CD4-positive, CD25-positive, alpha-beta regulatory T cell (primary cell): ENCODE data around the gene TEAD2. TPM values are rescaled to one million over a fixed set of nuclear protein-coding genes. Genes with fewer than 3 reads are reported as not detected.

Source experiments
- ATAC-seq, 2 donors: fragments of 150-1000 bp; cut with Tn5 transposase; one replicate each; pipeline ENCODE4 v1.10.0; 2021; ENCODE audit warnings: low read depth in 2 of 2, moderate number of reproducible peaks in 2 of 2, moderate library complexity in 1 of 2
- DNase-seq, 3 donors: peaks; one replicate each; pipeline versions ENCODE4 v3.0.0 to v3.0.0-alpha.2; 2012 to 2022; ENCODE audit warnings: mixed read lengths in 1 of 3
- H3K27ac ChIP-seq: one replicate; pipeline ENCODE4 v1.7.0; 2013; ENCODE audit warnings: mild to moderate bottlenecking, low read length; ENCODE audit not compliant: insufficient read depth, poor library complexity, severe bottlenecking
- H3K27me3 ChIP-seq: one replicate; pipeline ENCODE4 v1.7.0; 2013; ENCODE audit warnings: low read length; ENCODE audit not compliant: control insufficient read depth, insufficient read depth
- H3K36me3 ChIP-seq: one replicate; pipeline ENCODE4 v1.7.0; 2013; ENCODE audit warnings: mild to moderate bottlenecking, low read length, moderate library complexity; ENCODE audit not compliant: control insufficient read depth, insufficient read depth
- H3K4me1 ChIP-seq: 2 replicates; pipeline ENCODE4 v1.7.0; 2013; ENCODE audit warnings: mild to moderate bottlenecking, low read length; ENCODE audit not compliant: insufficient read depth, control insufficient read depth, poor library complexity, severe bottlenecking
- H3K4me3 ChIP-seq: one replicate; pipeline ENCODE4 v1.7.0; 2013; ENCODE audit warnings: low read depth, mild to moderate bottlenecking, low read length, moderate library complexity
- H3K9me3 ChIP-seq, 2 experiments: 1 replicate in 1 of 2; 2 replicates in 1 of 2; pipeline ENCODE4 v1.7.0; 2013; ENCODE audit warnings: low read length in 2 of 2, mild to moderate bottlenecking in 1 of 2, moderate library complexity in 1 of 2; ENCODE audit not compliant: control insufficient read depth in 2 of 2
- H3K27ac Mint-ChIP-seq, 3 donors: one replicate each; pipeline ENCODE4 v1.8.0; 2020 to 2022; ENCODE audit warnings: mild to moderate bottlenecking in 3 of 3, mixed read lengths in 3 of 3, moderate library complexity in 2 of 3
- H3K27me3 Mint-ChIP-seq: one replicate; pipeline ENCODE4 v1.8.0; 2022; ENCODE audit warnings: mild to moderate bottlenecking, mixed read lengths
- H3K36me3 Mint-ChIP-seq: one replicate; pipeline ENCODE4 v1.8.0; 2020; ENCODE audit warnings: mixed read lengths
- H3K4me1 Mint-ChIP-seq, 4 donors: one replicate each; pipeline ENCODE4 v1.8.0; 2020 to 2022; ENCODE audit warnings: mixed read lengths in 4 of 4, mild to moderate bottlenecking in 1 of 4
- H3K4me3 Mint-ChIP-seq, 4 donors: one replicate each; pipeline ENCODE4 v1.8.0; 2020 to 2022; ENCODE audit warnings: mild to moderate bottlenecking in 4 of 4, mixed read lengths in 4 of 4, moderate library complexity in 3 of 4
- H3K9me3 Mint-ChIP-seq, 7 donors: one replicate each; pipeline ENCODE4 v1.8.0; 2020 to 2022; ENCODE audit warnings: mixed read lengths in 7 of 7, mild to moderate bottlenecking in 3 of 7, moderate library complexity in 2 of 7
- polyA plus RNA-seq, 4 donors: library from polyadenylated mRNA; unstranded; fragments of 300-500 nt; fragmentation: Illumina TruSeq; gene quantifications; one replicate each; pipeline ENCODE4 v1.2.3, GENCODE V29; 2021
- total RNA-seq: library from RNA; stranded (reverse); gene quantifications from one replicate; pipeline ENCODE4 v1.2.3, GENCODE V29; 2022

The TEAD2 gene
- total and polyA plus RNA-seq, 5 donors from 2014 or later = not detected

- Histone ChIP-seq H3K9me3 (no peaks in the 10 kb centered on the region), H3K27ac (no peak overlapping the region), H3K4me3 (no peak overlapping the region), H3K27me3 (no peaks in the 10 kb centered on the region), H3K4me1 (peaks cover 8% of the 10 kb centered on the region), H3K36me3 (no peaks in the 10 kb centered on the region)
- ATAC-seq = no peak
- H3K4me1 Mint-ChIP-seq = peaks cover 0 to 26% (median 15%) of the 10 kb centered on the region in 4 donors
- peak overlapping the region in 1 of 4 donors; percentile 47 for H3K4me3 Mint-ChIP-seq
- no peak overlapping the region for H3K27ac Mint-ChIP-seq
- H3K27me3 Mint-ChIP-seq = peaks cover 3% of the 10 kb centered on the region
- H3K9me3 Mint-ChIP-seq = no peaks in the 10 kb centered on the region
- no peak for DNase-seq
- H3K36me3 Mint-ChIP-seq = no peaks in the 10 kb centered on the region
Observed at GRCh38 chr19:49403404-49404187, 41.4 kb upstream of the TEAD2 start.

GRCh38 chr19:49400029-49400428, 37.8 kb upstream of the TEAD2 start:
- Histone ChIP-seq H3K4me3 (no peak overlapping the region), H3K9me3 (no peaks in the 10 kb centered on the region), H3K4me1 (no peaks in the 10 kb centered on the region), H3K36me3 (no peaks in the 10 kb centered on the region), H3K27ac (no peak overlapping the region), H3K27me3 (no peaks in the 10 kb centered on the region)
- no peaks in the 10 kb centered on the region for H3K36me3 Mint-ChIP-seq
- peaks cover 0 to 13% (median 9%) of the 10 kb centered on the region in 4 donors for H3K4me1 Mint-ChIP-seq
- H3K4me3 Mint-ChIP-seq = no peak overlapping the region
- DNase-seq (no peak), ATAC-seq (no peak)
- H3K27me3 Mint-ChIP-seq = peaks cover 7% of the 10 kb centered on the region
- H3K9me3 Mint-ChIP-seq = no peaks in the 10 kb centered on the region
- H3K27ac Mint-ChIP-seq = no peak overlapping the region

GRCh38 chr19:49398931-49399330, 36.7 kb upstream of the TEAD2 start:
- Mint-ChIP-seq H3K9me3 (no peaks in the 10 kb centered on the region), H3K4me3 (no peak overlapping the region), H3K27me3 (peaks cover 7% of the 10 kb centered on the region), H3K4me1 (peaks cover 0 to 13% (median 7%) of the 10 kb centered on the region in 4 donors), H3K27ac (peak overlapping the region in 2 of 3 donors; percentile 42 to 51), H3K36me3 (no peaks in the 10 kb centered on the region)
- Histone ChIP-seq H3K36me3 (no peaks in the 10 kb centered on the region), H3K27me3 (no peaks in the 10 kb centered on the region), H3K9me3 (no peaks in the 10 kb centered on the region), H3K4me1 (no peaks in the 10 kb centered on the region), H3K4me3 (no peak overlapping the region), H3K27ac (no peak overlapping the region)
- ATAC-seq (no peak), DNase-seq (no peak)

GRCh38 chr19:49398001-49398615, 35.9 kb upstream of the TEAD2 start:
- DNase-seq = no peak
- H3K9me3 ChIP-seq = no peaks in the 10 kb centered on the region
- peak overlapping the region; percentile 42 to 74 (median 69) for H3K27ac Mint-ChIP-seq
- H3K36me3 Mint-ChIP-seq = no peaks in the 10 kb centered on the region
- no peak overlapping the region for H3K4me3 Mint-ChIP-seq
- no peak overlapping the region for H3K4me3 ChIP-seq
- H3K27ac ChIP-seq = no peak overlapping the region
- H3K4me1 Mint-ChIP-seq = peaks cover 0 to 9% (median 7%) of the 10 kb centered on the region in 4 donors
- H3K27me3 ChIP-seq = no peaks in the 10 kb centered on the region
- no peaks in the 10 kb centered on the region for H3K9me3 Mint-ChIP-seq
- peaks cover 7% of the 10 kb centered on the region for H3K27me3 Mint-ChIP-seq
- no peak for ATAC-seq
- no peaks in the 10 kb centered on the region for H3K4me1 ChIP-seq
- H3K36me3 ChIP-seq = no peaks in the 10 kb centered on the region

- peaks cover 7% of the 10 kb centered on the region for H3K27me3 Mint-ChIP-seq
Observed at GRCh38 chr19:49396738-49397505, 34.7 kb upstream of the TEAD2 start.

GRCh38 chr19:49395581-49396407, 33.6 kb upstream of the TEAD2 start:
- DNase-seq (no peak), ATAC-seq (no peak)
- Histone ChIP-seq H3K4me3 (no peak overlapping the region), H3K27me3 (no peaks in the 10 kb centered on the region), H3K4me1 (peaks cover 7% of the 10 kb centered on the region), H3K36me3 (no peaks in the 10 kb centered on the region), H3K9me3 (no peaks in the 10 kb centered on the region), H3K27ac (no peak overlapping the region)
- H3K9me3 Mint-ChIP-seq = no peaks in the 10 kb centered on the region
- H3K36me3 Mint-ChIP-seq = no peaks in the 10 kb centered on the region
- H3K27me3 Mint-ChIP-seq = peaks cover 7% of the 10 kb centered on the region
- no peak overlapping the region for H3K4me3 Mint-ChIP-seq
- peaks cover 5 to 19% (median 13%) of the 10 kb centered on the region in 4 donors for H3K4me1 Mint-ChIP-seq
- no peak overlapping the region for H3K27ac Mint-ChIP-seq

More at GRCh38 chr19:49396738-49397505, 34.7 kb upstream of the TEAD2 start:
- no peak overlapping the region for H3K4me3 Mint-ChIP-seq
- H3K36me3 Mint-ChIP-seq = no peaks in the 10 kb centered on the region
- H3K27ac Mint-ChIP-seq = peak overlapping the region in 1 of 3 donors; percentile 60
- Histone ChIP-seq H3K9me3 (no peaks in the 10 kb centered on the region), H3K4me1 (peaks cover 1% of the 10 kb centered on the region), H3K27me3 (no peaks in the 10 kb centered on the region), H3K36me3 (no peaks in the 10 kb centered on the region), H3K4me3 (no peak overlapping the region), H3K27ac (no peak overlapping the region)
- H3K4me1 Mint-ChIP-seq = peaks cover 2 to 14% (median 10%) of the 10 kb centered on the region in 4 donors
- DNase-seq = no peak
- ATAC-seq = no peak
- no peaks in the 10 kb centered on the region for H3K9me3 Mint-ChIP-seq

- no peak for DNase-seq
- Mint-ChIP-seq H3K36me3 (no peaks in the 10 kb centered on the region), H3K9me3 (no peaks in the 10 kb centered on the region), H3K4me1 (peaks cover 5 to 19% (median 13%) of the 10 kb centered on the region in 4 donors), H3K27me3 (peaks cover 7% of the 10 kb centered on the region), H3K4me3 (no peak overlapping the region), H3K27ac (no peak overlapping the region)
- no peaks in the 10 kb centered on the region for H3K27me3 ChIP-seq
- peaks cover 7% of the 10 kb centered on the region for H3K4me1 ChIP-seq
- no peaks in the 10 kb centered on the region for H3K9me3 ChIP-seq
- no peak overlapping the region for H3K4me3 ChIP-seq
- no peak for ATAC-seq
- no peaks in the 10 kb centered on the region for H3K36me3 ChIP-seq
- H3K27ac ChIP-seq = no peak overlapping the region
Observed at GRCh38 chr19:49393881-49394280, 31.7 kb upstream of the TEAD2 start.
